Measurements from ENCODE around the gene ITPKC.

ITPKC gene

DNA sequence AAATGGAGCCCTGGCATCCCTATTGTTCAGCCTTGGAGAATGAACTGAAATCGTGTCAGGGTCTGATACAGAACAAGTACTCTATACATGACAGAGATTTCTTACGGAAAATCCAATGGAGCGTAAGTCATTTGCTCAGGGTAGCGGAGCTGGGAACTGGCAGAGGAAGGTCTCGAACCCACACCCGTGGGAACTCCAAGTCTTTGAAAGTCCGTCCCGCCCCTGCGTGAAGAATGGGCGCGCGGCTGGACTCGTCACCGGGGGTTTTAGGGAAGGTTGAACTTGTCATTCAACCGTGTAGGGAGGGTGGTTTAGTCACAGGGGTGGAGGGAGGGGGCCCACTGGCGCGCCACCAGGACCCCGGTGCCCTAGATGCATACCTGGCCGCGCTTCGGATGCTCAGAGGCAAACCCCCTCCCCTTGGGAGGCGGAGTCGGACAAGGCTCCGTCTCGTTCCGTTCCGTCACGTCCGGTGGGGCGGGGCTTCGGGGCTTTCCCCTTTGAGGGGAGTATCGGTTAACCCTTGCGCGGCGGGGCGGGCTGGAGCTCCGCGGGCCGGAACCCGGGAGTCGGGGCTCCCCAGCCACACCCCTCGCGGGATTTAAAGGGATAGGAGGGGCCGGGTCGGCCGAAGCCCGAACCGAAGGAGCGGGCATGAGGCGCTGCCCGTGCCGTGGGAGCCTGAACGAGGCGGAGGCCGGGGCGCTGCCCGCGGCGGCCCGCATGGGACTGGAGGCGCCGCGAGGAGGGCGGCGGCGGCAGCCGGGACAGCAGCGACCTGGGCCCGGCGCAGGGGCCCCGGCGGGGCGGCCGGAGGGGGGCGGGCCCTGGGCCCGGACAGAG lies at the start of gene ITPKC, which contains the start of gene COQ8B:
TSS of gene ITPKC (plus strand) at position 631 of the 843 bp plus-strand sequence. CDS start at position 655, 24 bp downstream.
TSS of gene COQ8B (minus strand) at position 405 of the 843 bp plus-strand sequence. CDS start 2,254 bp downstream, outside the sequence.
- DNase-seq: peak; percentile 98 to 99

DNA sequence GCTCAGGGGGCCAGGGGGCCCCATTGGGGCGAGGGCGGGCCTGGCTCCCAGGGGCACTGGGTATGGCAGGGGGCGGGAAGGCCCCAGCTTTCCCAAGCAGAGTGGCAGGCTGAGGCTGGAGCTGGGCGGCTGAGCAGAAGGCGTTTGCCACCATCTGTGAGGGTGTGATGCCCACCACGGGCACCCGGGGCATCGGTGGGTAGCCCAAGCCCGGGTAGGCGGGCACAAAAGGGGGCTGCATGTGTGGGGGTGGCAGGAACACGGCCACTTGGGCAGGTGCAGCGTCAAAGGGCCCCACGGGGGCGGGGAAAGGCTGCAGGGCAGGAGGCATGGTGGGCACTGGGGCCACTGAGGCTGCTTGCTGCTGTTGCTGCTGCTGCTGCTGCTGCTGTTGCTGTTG lies 49.3 kb upstream of the ITPKC start:
- no peak for DNase-seq

DNA sequence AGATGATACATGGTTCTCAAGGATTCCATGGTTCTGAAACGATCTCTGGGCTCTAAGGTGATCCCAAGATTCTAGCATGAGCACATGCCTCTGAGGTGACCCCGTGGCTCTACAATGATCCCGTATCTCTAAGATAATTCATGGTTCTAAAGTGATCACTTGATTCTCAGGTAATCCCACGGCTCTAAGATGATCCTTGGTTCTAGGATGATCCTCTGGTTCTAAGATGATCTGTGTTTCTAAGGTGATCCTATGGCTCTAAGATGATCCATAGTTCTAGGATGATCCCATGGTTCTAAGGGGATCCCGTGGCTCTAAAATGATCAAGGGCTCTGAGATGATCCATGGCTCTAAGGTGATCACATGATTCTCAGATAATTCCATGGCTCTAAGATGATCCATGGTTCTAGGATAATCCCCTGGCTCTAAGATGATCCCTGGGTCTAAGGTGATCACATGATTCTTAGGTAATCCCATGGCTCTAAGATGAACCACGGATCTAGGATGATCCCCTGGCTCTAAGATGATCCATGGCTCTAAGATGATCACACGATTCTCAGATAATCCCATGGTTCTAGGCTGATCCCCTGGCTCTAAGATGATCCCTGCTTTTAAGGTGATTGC lies 47.8 kb upstream of the ITPKC start:
- DNase-seq: no peak

DNA sequence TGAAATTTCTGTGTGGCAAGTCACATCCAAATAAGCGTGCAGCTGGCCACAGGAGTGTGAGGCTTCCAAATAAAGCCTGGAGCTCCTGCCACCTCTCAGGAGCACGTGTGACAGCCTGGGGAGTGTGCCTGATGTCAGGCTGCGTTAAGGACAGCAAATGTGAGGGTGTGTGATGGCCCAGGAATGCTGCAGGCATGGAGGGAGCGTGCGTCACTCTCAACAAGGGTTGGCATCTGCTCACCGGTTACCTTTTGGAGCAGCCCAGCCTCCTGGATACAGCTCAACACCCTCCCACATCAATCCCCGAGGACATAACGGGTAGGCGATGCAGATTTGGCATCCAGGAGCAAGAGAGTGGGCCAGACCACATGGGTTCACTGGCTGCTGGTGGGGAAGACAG lies 45.5 kb upstream of the ITPKC start:
- DNase-seq: no peak

DNA sequence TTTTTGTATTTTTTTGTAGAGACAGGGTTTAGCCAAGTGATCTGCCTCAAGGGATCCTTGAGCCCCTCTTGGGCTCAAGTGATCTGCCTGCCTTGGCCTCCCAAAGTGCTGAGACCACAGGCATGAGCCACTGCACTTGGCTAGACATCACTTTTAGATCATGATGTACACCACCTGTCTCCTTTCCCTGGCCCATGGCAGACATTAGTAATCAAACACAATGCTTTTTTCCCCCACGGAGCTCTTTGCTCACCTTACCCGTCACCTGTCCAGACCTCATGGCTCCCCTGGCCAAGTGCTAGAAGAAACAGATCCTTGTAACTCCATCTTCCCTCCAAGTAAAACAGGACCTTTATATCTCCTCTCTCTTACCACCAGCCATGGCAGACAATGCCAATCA lies 44.9 kb upstream of the ITPKC start:
- no peak for DNase-seq

DNA sequence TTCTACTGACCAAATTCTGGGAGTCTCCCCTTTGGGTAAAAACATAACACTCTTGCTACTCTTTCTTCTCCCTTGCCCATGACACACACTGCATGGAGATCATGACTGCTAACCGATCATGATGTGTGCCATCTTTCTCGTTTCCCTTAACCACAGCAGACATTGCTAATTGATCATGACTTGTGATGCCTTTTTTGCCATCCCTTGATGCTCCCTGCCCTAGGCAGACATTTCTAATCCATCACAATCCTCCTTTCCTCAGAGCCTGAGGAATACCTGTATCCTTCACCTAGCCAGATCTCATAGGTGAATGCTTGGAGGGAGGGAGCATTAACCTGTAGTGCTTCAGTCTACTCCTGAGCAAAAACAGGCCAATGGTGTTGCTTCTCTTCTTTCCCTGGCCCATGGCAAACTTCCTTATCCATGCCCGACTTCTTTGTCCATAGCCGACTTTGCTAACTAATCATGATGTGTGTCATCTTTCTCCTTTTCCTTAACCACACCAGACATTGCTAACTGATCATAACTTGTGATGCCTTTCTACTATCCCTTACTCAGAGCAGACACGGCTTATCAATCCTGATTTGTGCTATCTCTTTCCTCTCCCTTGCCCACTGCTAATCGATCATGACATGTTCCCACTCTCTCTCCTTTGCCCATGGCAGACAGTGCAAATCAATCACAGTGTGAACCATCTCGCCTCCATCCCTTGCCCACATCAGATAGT lies 44.2 kb upstream of the ITPKC start:
- DNase-seq: no peak

DNA sequence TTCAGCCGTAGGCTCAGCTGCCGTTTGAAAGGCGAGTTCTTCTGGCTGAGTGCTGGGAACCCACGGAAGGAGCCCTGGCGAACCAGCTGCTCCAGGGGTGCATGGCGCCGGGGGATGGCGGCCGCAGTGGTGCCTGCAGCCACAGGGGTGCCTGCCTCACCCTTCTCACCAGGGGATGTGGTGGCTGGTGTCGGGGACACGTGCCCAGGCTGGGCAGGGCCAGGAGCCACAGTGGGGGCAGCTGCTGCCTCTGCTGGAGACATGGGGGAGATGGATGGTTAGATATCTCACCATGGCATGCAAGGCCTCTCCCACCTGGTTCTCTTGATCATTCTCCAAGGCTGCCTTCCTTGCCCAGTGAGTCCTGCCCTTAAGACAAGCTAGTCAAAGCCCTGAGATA lies 43.5 kb upstream of the ITPKC start:
- peak; percentile 30 to 31 for DNase-seq

DNA sequence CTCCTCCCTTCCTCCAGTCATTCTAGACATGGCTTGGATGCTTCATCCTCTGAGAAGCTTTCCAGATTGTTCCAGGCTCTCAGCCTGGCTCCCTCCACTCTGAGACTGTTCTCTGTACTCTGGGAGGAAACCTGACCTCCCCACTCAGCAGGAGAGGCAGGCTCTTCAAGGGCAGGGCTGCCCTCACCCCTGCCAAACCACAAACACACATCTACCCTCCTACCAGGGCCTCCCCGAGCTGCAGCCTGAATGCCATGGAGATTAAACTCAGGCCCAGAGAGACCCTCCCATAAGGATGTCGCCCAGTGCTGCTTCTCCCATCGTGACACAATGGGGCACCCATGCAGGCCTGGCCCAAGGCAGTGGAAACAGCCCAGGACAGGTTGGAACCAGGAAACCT lies 42.6 kb upstream of the ITPKC start:
- DNase-seq: no peak

DNA sequence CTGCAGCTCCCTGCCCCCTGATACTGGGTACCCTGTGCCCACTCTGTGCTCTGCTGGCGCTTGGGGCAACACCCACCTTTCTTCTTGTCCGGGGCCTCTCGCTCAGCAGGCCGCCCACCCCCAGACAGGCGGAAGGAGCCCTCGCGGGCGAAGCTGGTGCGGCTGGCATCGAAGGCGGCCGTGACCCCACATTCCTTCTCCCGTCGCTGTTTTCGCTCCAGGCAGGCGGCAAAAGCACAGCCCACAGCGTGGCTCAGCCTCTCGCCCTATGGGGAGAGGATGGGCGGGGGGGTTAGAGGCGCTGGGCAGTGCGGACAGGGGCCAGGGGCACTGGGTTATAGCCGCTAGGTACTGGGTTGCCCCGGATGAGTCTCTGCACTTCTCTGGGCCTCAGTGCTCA lies 39.8 kb upstream of the ITPKC start:
- no peak for DNase-seq

DNA sequence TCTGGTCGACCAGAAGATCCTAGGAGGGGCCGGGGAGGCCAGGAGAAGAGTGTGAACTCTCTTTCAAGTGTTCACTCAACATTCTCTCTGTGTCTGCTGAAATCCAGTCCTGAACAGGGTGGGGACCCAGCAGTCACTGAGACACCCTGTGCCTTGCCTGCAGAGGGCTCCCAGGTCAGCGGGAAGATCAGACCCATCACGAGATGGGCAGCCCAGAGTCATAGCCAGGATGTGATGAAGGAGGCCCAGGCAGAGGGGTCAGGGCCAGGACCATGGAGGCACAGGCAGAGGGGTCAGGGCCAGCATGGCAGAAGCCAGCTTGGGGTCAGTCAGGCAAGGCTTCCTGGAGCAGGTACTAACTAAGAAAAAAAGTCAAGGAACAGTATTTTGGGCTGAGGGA lies 35.9 kb upstream of the ITPKC start:
- DNase-seq: no peak

DNA sequence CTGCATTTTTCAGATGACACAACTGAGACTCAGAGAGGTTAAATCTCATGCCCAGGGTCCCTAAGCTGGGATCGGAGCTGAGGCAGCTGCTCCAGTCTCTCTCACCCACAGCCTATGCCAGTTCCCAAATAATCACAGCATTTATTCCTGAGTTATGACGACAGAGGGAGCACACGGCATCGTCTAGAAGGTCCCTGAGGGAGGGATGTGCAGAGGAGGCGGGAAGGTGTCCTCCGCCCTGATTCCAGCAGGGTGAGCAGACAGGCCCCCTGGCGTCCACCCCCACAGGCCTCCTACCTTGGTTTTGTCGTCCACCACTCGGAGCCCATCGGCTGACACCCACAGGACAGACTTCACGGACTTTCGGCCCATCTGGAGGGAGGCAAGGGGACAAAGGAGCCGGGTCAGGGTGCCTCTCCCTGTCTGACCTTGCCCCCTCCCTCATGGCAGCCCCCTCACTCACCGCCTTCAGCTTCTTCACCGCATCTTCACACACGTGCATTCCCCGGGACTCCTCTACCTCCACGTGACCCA lies 34.4 kb upstream of the ITPKC start:
- no peak for DNase-seq

DNA sequence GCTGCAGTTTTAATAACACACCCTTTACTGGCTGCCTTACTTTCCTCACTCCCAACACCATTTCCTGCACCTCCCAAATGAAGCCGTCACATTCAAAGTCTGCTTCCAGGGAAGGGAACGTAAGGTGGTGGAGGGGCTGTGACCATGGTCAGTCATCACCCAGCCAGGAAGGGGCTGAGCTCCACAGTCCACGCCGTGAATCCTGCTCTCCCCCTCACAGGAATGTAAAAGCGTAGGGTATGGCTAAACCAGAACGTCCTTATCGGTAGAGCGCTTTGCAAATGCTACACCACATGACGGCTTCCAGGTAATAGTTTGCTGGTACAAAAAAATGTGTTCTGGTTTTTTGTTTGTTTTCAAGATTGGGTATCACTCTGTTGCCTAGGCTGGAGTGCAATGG lies 33.5 kb upstream of the ITPKC start:
- no peak for DNase-seq

DNA sequence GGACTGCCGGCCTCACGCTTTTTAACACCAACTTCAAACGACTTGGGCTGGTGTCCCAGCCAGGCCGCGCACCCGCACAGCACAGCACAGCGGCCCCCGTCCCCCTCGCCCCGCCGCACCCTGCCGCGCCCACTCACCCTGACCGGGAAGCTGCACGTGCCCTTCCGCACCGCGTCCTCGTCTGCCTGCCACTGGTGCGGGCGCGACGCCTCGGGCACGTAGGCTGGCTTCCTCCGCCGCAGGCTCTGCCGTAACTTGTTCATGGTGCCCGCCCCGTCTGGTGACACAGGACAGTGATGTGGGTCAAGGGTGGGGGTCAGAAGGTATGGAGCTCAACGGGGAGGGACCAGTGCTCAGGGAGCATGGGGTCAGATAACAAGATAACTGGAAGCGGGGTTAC lies 32.6 kb upstream of the ITPKC start:
- no peak for DNase-seq

DNA sequence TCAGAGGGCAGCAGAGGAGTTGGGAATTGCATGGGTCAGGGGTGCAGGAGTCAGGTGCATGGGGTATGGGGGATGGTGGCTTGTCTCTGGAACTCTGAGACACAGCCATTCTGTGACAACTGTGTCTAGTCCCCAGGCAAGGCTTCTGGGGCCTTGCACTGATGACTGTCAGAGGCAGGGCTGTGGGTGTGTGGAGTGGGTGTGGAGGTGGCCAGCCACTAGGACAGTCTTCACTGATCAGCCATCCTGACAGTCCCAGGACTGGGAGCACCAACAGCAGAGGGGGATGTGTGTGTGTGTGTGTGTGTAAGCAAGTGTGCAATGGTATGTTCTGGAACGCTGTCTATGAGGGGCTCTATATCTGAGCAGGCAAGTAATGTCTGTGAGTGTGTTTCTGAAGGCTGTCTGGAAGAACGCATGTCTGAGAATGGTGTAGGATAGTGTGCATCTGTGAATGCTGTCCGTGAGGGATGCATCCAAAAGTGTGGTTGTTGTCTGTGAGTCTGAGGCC lies 31.8 kb upstream of the ITPKC start:
- no peak for DNase-seq

DNA sequence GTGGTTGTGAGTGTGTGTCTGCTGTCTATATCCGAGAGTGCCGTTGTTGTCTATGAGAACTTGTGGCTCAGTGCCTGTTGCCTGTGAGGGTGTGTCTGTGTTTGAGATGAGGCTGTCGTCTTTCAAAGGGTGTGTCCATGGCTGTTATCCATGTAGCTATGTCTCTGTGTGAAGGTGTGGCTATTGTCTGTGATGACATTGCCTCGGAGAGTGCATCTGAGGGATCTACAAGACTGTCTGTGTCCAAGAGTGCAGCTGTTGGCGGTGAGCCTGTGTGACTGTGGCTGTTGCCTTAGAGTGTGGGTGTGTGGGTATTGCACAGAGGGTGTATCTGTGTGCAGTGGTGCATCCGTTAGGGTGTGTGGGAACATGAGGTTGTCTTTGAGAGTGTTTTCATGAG lies 31.3 kb upstream of the ITPKC start:
- no peak for DNase-seq

DNA sequence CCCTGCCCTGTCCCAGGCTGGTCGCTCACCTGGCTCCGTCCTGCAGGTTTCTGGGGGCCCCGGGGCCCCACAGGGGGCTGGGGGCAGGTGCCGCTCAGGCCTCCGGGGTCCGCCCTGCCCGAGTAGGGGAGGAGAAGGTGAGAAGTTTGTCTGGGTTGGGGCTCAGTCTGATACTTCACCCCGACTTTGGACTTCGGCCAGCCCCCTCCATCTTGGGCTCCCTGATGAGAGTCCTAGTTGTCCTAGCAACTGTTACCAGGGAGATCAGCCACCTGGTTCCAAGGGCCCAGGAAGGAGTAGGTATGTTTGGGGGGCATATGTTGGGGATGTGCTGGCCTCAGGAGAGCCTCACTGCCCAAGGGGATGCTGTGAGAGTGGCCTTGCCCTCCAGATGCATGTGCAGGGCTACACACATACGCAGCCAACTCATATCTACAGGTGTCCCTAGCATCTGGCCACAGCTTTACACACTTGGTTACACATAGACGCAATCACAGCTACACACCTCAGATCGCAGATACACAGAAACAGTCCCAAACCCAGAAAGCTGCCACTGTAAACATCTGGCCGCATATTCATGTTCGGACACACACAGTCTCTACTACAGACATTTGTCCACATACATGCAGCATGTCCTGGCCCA lies 29.9 kb upstream of the ITPKC start:
- no peak for DNase-seq

DNA sequence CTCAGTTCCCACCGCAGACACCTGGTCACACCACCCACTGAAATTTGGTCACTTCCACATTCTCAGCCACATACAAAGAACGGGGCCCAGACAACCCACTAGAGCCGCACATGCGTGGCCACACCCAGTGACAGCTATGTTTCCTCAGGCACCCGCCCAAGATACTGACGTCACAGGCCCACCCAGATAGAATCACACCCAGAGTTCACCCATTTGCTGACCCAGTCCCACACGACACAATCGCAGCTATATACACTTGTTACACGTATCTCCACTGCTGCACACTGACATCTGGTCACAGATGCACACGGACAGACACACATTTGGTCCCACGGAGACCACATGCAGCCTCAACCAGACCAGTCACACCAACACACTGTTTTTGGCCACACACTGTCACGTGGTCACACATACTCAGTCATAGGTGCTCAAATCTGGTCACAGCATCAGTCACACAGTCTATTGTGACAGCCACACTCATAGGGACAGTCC lies 29.3 kb upstream of the ITPKC start:
- peak; percentile 50 to 84 for DNase-seq

DNA sequence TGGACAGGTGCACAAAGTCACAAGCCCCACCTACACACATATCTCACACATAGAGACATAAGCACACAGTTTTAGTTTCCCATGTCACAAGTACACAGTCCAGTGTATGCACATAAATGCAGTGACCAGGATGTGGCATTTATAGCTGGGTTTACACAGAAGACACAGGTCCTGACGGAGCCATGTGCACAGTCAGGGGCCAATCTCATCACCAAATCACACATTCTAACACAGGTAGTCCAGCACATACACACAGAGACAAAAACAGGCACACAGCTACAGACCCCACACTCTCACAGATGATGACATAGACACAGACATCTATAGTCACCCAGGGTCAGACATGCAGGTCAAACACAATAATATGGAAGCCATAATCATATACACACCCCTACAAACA lies 28.6 kb upstream of the ITPKC start:
- no peak for DNase-seq

DNA sequence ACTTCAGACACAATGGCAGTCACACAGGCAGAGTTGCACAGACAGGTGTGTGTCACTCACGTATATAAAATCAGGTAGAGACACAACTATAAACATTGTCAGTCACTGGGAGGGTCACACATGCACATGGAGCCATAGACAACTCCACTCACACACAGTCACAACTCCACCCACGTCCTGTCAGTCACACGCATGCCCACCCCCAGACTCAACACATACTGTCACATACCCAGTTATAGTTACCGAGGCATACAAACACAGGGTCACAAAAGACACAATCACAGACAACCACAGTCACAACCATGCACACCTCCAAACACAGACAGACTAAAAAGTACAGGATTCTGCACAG lies 27.9 kb upstream of the ITPKC start:
- DNase-seq: no peak

DNA sequence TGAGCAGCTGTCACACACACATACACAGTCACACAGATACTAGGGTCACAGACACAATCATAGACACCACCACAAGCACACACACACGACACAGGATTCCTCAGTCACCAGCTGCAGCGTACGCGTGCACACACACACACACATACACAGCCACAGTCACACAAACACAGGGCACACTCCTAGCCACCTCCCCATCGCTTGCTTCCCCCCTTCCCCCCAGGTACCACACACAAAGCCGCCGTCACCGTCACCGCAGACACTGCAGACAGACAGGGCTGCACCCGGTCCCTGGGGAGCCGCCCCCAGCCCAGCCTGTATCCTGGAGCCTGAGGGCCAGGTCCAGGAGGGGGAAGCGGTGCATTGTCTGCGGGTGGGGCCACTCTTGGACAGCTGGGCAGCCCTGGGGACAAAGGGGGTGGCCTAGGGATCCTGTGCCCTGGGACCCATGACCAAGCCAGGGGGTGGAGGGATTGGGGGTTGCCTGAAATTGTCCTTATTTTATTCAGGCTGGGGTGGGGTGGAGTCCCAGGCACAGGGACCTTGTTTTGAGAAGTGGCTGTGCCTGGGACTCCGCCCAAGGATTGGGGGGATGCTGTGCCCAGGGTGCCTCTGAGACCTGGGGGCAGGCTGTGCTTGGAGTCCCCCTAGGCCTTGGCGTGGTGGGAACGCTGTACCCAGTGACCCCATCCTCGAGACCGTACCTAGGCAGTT lies 27.4 kb upstream of the ITPKC start:
- DNase-seq: peak; percentile 28 to 72

DNA sequence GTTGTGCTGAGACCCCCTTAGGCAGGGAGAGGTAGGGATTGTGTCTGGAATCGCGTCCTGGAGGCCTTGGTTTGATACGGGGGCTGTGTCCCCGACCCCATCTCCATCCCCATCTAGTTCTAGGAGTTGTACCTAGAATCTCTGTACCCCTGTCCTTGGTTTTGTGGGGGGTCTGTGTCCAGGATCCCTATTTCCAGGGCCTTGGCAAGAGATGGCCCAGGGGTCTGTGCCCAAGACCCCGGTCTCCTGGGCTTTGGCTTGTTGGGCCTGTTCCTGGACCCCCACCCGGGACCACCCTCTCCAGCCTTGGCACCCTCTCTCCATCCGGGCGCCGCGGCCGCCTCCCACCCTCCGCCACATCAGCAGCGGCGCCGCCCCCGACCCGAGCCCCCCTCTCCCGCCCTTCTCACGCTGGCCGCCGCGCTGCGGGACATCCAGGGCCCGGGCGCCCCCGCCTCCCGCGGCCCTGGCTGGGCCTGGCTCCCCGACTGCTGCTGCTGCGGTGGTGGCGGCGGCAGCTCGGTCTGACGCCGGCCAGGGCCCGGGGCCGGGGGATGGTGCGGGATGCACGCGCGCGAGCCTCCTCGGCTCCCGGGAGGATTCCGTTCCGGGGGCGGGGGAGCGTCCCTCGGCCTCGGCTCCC lies 26.7 kb upstream of the ITPKC start, which contains the start of gene NUMBL:
TSS of gene NUMBL (minus strand) at position 602 of the 643 bp plus-strand sequence. CDS start at position 434, 168 bp downstream.
- DNase-seq: no peak

Data from CD4-positive, alpha-beta T cell treated with Interleukin-1 beta for 1 hour (primary cell).